Stimulated activated naive CD4-positive, alpha-beta T cell treated with Interleukin-2 at 50 U/mL for 16 hours (primary cell): Measurements from ENCODE around the gene MRPL17.

ENCODE experiments used
- DNase-seq: peaks from one replicate; lab custom pipeline; 2025; lab: John Stamatoyannopoulos, UW

Gene MRPL17

GRCh38 chr11:6654281-6655019 is 28.7 kb downstream of the MRPL17 start:
- DNase-seq: no peak

GRCh38 chr11:6653656-6654055 is 29.5 kb downstream of the MRPL17 start:
- DNase-seq: no peak

- DNase-seq: no peak
Measured at GRCh38 chr11:6653097-6653496, 30.0 kb downstream of the MRPL17 start.

GRCh38 chr11:6652182-6652581 is 31.0 kb downstream of the MRPL17 start:
- no peak for DNase-seq

GRCh38 chr11:6650980-6651379 is 32.2 kb downstream of the MRPL17 start:
- no peak for DNase-seq

- no peak for DNase-seq
Measured at GRCh38 chr11:6650104-6650503, 33.0 kb downstream of the MRPL17 start.

- DNase-seq: no peak
Measured at GRCh38 chr11:6648501-6648900, 34.6 kb downstream of the MRPL17 start.

GRCh38 chr11:6647836-6648235 is 35.3 kb downstream of the MRPL17 start:
- no peak for DNase-seq

GRCh38 chr11:6646918-6647679 is 36.0 kb downstream of the MRPL17 start:
- no peak for DNase-seq

GRCh38 chr11:6646576-6646917 is 36.6 kb downstream of the MRPL17 start:
- no peak for DNase-seq

GRCh38 chr11:6646071-6646470 is 37.1 kb downstream of the MRPL17 start:
- no peak for DNase-seq

- DNase-seq: no peak
Measured at GRCh38 chr11:6642957-6643356, 40.2 kb downstream of the MRPL17 start.

GRCh38 chr11:6640985-6641701 is 42.0 kb downstream of the MRPL17 start:
- no peak for DNase-seq

GRCh38 chr11:6640036-6640984 is 42.8 kb downstream of the MRPL17 start:
- DNase-seq: no peak

GRCh38 chr11:6638429-6638828 is 44.7 kb downstream of the MRPL17 start:
- no peak for DNase-seq

- no peak for DNase-seq
Measured at GRCh38 chr11:6637871-6638270, 45.3 kb downstream of the MRPL17 start.

GRCh38 chr11:6636480-6636879 is 46.7 kb downstream of the MRPL17 start:
- no peak for DNase-seq

- DNase-seq: no peak
Measured at GRCh38 chr11:6635082-6635932, 47.8 kb downstream of the MRPL17 start.

- no peak for DNase-seq
Measured at GRCh38 chr11:6634534-6634933, 48.6 kb downstream of the MRPL17 start.

- DNase-seq: no peak
Measured at GRCh38 chr11:6633422-6634408, 49.4 kb downstream of the MRPL17 start.
